ENCODE data around the gene TMEM185B.
"Not testable (repeated sequence)": the region's sequence is repeated elsewhere in the genome, so short reads cannot be mapped to it uniquely, and the experiment has no call there.

TMEM185B gene

GRCh38 chr2:120260736-120261135 is 37.5 kb upstream of the TMEM185B start:
- Histone ChIP-seq H3K9me2 (replicated peaks; ENCODE audit: control insufficient read depth, low read length) (no peaks in the 10 kb centered on the region), H3K4me1 (ENCODE audit: control insufficient read depth, low read length) (peaks cover 26% of the 10 kb centered on the region), H3K27me3 (ENCODE audit: control insufficient read depth, low read length) (no peaks in the 10 kb centered on the region), H3K27ac (ENCODE audit: low read depth, low read length) (no peak overlapping the region), H3K36me3 (ENCODE audit: control insufficient read depth, low read length) (no peaks in the 10 kb centered on the region), H3K4me2 (ENCODE audit: low read length) (no peak overlapping the region), H3K9me3 (ENCODE audit: control insufficient read depth, insufficient read depth, low read length) (no peaks in the 10 kb centered on the region), H3K4me3 (ENCODE audit: low read length) (no peak overlapping the region), H3K79me2 (ENCODE audit: control insufficient read depth, low read length) (peaks cover 2% of the 10 kb centered on the region; the same call in 1 of the 2 replicates), H4K20me1 (ENCODE audit: control insufficient read depth, insufficient read depth, low read depth, low read length) (0 out of 2 replicates have a peak, but pooled peaks cover 5% of the 10 kb centered on the region), H3F3A (ENCODE audit: control insufficient read depth, insufficient read depth) (no peaks in the 10 kb centered on the region)
- no peak for TF ChIP-seq EZH2phosphoT487 (IDR thresholded peaks at IDR 0.05; ENCODE audit: borderline replicate concordance, low read length)
- TF ChIP-seq CTCF (IDR thresholded peaks at IDR 0.05; ENCODE audit: low read depth, low read length, poor library complexity, severe bottlenecking): no peak

- not testable (repeated sequence) for H3K9me2 ChIP-seq (replicated peaks; ENCODE audit: control insufficient read depth, low read length); H4K20me1 ChIP-seq (ENCODE audit: control insufficient read depth, insufficient read depth, low read depth, low read length); H3F3A ChIP-seq (ENCODE audit: control insufficient read depth, insufficient read depth); H3K36me3 ChIP-seq (ENCODE audit: control insufficient read depth, low read length); H3K4me3 ChIP-seq (ENCODE audit: low read length); H3K4me2 ChIP-seq (ENCODE audit: low read length); H3K9me3 ChIP-seq (ENCODE audit: control insufficient read depth, insufficient read depth, low read length); H3K79me2 ChIP-seq (ENCODE audit: control insufficient read depth, low read length); H3K27ac ChIP-seq (ENCODE audit: low read depth, low read length); H3K27me3 ChIP-seq (ENCODE audit: control insufficient read depth, low read length)
- H3K4me1 ChIP-seq (ENCODE audit: control insufficient read depth, low read length): peaks cover 26% of the 10 kb centered on the region
Observed at GRCh38 chr2:120259939-120260338, 36.7 kb upstream of the TMEM185B start.

- Histone ChIP-seq H3K79me2 (ENCODE audit: control insufficient read depth, low read length) (peaks cover 9% of the 10 kb centered on the region; the same call in 1 of the 2 replicates), H3K27ac (ENCODE audit: low read depth, low read length) (no peak overlapping the region), H3F3A (ENCODE audit: control insufficient read depth, insufficient read depth) (no peaks in the 10 kb centered on the region), H3K9me2 (replicated peaks; ENCODE audit: control insufficient read depth, low read length) (no peaks in the 10 kb centered on the region), H3K4me2 (ENCODE audit: low read length) (no peak overlapping the region), H3K36me3 (ENCODE audit: control insufficient read depth, low read length) (no peaks in the 10 kb centered on the region), H3K9me3 (ENCODE audit: control insufficient read depth, insufficient read depth, low read length) (no peaks in the 10 kb centered on the region), H4K20me1 (ENCODE audit: control insufficient read depth, insufficient read depth, low read depth, low read length) (no peaks in the 10 kb centered on the region), H3K4me3 (ENCODE audit: low read length) (no peak overlapping the region), H3K27me3 (ENCODE audit: control insufficient read depth, low read length) (peaks cover 9% of the 10 kb centered on the region), H3K4me1 (ENCODE audit: control insufficient read depth, low read length) (peaks cover 33% of the 10 kb centered on the region)
- TF ChIP-seq EZH2phosphoT487 (IDR thresholded peaks at IDR 0.05; ENCODE audit: borderline replicate concordance, low read length) (no peak), CTCF (IDR thresholded peaks at IDR 0.05; ENCODE audit: low read depth, low read length, poor library complexity, severe bottlenecking) (no peak)
Observed at GRCh38 chr2:120258196-120258595, 35.0 kb upstream of the TMEM185B start.

- Histone ChIP-seq H3K36me3 (ENCODE audit: control insufficient read depth, low read length) (no peaks in the 10 kb centered on the region), H3K4me2 (ENCODE audit: low read length) (no peak overlapping the region), H3K4me1 (ENCODE audit: control insufficient read depth, low read length) (peaks cover 33% of the 10 kb centered on the region), H3K27me3 (ENCODE audit: control insufficient read depth, low read length) (peaks cover 10% of the 10 kb centered on the region), H3K9me2 (replicated peaks; ENCODE audit: control insufficient read depth, low read length) (no peaks in the 10 kb centered on the region), H3K27ac (ENCODE audit: low read depth, low read length) (no peak overlapping the region), H3K79me2 (ENCODE audit: control insufficient read depth, low read length) (peaks cover 9% of the 10 kb centered on the region; the same call in 1 of the 2 replicates), H4K20me1 (ENCODE audit: control insufficient read depth, insufficient read depth, low read depth, low read length) (no peaks in the 10 kb centered on the region), H3K4me3 (ENCODE audit: low read length) (no peak overlapping the region), H3F3A (ENCODE audit: control insufficient read depth, insufficient read depth) (no peaks in the 10 kb centered on the region), H3K9me3 (ENCODE audit: control insufficient read depth, insufficient read depth, low read length) (no peaks in the 10 kb centered on the region)
- TF ChIP-seq CTCF (IDR thresholded peaks at IDR 0.05; ENCODE audit: low read depth, low read length, poor library complexity, severe bottlenecking): no peak
- TF ChIP-seq EZH2phosphoT487 (IDR thresholded peaks at IDR 0.05; ENCODE audit: borderline replicate concordance, low read length): no peak
Observed at GRCh38 chr2:120257522-120257921, 34.3 kb upstream of the TMEM185B start.

Measured in DOHH2 (cell line).